ENCODE data around the gene KAT14. TPM values are rescaled to one million over a fixed set of nuclear protein-coding genes. Genes with fewer than 3 reads are reported as not detected.
A peak's percentile ranks its signal among the peaks of the same experiment; 100 is the strongest.
"Not testable (repeated sequence)": the region's sequence is repeated elsewhere in the genome, so short reads cannot be mapped to it uniquely, and the experiment has no call there.

Gene KAT14, protein sequence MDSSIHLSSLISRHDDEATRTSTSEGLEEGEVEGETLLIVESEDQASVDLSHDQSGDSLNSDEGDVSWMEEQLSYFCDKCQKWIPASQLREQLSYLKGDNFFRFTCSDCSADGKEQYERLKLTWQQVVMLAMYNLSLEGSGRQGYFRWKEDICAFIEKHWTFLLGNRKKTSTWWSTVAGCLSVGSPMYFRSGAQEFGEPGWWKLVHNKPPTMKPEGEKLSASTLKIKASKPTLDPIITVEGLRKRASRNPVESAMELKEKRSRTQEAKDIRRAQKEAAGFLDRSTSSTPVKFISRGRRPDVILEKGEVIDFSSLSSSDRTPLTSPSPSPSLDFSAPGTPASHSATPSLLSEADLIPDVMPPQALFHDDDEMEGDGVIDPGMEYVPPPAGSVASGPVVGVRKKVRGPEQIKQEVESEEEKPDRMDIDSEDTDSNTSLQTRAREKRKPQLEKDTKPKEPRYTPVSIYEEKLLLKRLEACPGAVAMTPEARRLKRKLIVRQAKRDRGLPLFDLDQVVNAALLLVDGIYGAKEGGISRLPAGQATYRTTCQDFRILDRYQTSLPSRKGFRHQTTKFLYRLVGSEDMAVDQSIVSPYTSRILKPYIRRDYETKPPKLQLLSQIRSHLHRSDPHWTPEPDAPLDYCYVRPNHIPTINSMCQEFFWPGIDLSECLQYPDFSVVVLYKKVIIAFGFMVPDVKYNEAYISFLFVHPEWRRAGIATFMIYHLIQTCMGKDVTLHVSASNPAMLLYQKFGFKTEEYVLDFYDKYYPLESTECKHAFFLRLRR
- total RNA-seq (2014; rRNA removed; shearing (Covaris generic)), result 26.3 and 29.9 TPM in 2 replicates

DNA sequence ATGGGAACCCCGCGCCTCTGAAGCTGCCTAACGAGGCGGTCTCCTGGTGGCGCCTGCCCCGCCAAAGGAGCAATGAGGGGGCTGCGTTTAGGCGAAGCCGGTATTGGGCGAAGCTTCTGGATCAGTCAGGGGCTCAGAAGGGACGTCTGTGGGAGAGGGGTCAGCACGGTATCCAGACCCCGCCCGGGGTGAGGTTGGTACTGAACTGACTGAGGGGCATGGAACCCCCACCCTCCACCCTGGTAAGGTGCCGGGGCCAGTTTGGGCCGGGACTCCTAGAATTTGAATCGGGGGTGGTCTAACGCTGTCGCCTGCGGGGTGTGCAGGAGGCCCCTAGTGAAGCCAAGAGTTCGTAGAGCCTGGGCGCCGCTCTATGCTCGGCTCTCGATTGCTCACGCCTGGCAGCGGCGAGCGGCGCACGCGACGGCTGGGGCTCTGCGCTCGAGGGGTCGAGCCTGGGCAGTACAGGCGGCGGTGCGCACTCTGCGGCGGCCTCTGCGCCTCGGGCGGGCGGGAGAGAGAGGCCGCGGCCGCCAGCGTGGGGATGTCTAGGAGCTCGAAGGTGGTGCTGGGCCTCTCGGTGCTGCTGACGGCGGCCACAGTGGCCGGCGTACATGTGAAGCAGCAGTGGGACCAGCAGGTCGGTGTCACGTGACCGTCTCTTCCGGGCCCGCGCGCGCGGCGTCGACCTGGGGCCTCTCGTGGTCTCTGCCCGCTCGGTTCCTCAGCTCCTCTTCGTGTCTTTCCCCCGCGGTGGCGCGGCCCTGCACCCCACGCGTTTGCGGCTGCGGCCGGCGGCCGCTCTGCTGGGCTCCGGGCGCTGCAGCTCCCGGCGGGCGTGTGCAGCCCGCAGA is at the start of gene KAT14, which contains the start of gene PET117:
KAT14 (plus strand) TSS at position 452 of the 854 bp plus-strand sequence. CDS start 4,798 bp downstream, outside the sequence.
PET117 (plus strand) TSS at position 452 of the 854 bp plus-strand sequence; CDS start at position 545, 93 bp downstream.
- DNase-seq (ENCODE audit: low spot score), result peak; percentile 73

DNA sequence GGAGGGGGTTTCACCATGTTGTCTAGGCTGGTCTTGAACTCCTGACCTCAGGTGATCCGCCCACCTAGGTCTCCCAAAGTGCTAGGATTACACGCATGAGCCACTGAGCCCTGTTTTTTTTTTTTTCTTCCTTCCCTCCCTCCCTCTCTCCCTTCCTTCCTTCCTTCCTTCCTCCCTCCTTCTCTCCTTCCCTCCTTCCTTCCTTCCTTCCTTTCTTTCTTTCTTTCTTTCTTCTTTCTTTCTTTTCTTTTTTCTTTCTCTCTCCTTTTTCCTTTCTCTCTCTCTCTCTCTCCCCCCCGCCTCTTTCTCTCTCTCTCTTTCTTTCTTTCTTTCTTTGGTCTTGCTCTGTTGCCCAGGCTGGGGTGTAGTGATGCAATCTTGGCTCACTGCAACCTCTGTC is 49.4 kb upstream of the KAT14 start:
- DNase-seq (ENCODE audit: low spot score), result not testable (repeated sequence)

DNA sequence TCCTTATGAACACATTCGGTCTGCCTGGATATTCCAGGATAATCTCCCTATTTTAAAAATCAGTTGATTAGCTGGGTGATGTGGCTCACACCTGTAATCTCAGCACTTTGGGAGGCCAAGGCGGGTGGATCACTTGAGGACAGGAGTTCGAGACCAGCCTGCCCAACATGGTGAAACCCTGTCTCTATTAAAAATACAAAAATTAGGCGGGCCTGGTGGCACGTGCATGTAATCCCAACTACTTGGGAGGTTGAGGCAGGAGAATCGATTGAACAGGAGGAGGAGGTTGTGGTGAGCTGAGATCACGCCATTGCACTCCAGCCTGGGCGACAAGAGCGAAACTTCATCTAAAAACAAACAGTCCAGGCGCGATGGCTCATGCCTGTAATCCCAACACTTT is 48.8 kb upstream of the KAT14 start:
- DNase-seq (ENCODE audit: low spot score), result not testable (repeated sequence)

DNA sequence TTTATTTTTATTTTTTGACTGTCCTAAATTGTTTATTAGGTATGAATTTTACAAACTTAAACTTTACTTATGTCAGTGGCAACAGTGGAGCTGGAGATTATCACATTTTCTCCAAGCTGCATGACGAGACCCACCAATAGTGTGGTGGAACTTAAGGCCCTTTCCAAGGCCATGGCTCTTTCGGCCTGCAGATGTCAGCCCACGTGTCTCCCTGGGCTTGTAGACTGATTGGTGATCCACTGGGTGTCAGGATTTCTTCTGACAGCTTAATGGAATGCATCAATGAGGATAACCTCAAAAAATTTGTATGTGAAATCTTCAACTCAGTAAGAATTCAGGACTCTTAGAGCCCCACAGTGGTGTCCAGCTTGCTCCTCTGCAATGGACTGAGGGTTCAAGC is 47.6 kb upstream of the KAT14 start:
- no peak for DNase-seq (ENCODE audit: low spot score)

DNA sequence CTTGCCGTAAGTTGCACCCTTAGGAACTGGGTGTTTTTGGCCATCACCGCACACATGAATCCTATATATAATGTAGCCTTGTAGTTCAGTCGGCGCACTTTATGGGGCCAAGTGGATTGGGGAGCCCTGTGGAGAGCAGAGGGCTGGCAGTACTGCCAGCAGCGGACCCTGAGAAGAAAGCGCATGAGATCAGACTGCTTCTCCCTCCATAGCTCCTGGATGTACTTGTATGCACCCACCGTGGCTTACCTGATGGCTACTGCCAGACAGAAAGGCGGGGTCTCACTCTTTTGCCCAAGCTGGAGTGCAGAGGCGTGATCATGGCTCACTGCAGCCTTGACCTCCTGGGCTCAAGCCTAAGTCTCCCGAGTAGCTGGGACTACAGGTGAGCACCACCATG is 47.2 kb upstream of the KAT14 start:
- no peak for DNase-seq (ENCODE audit: low spot score)

DNA sequence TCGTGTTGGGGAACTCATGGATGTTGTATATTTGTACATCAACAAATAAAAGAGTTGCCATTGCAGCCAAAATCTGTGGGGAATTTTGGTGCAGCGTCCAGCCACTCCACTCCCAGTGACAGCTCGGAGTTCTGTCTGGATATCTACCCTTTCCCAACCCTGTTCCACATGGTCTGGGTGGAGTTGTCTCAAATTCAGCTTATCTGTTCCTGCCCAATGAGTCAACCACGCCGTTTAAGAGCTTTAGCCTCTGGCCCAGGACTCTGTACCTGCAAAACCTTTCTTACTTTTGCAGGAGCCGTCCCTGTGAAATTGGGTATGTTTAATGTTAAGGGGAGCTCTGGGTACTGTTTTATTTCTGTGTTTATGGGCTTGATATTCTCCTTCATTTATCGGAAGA is 46.0 kb upstream of the KAT14 start:
- peak; percentile 7 for DNase-seq (ENCODE audit: low spot score)

DNA sequence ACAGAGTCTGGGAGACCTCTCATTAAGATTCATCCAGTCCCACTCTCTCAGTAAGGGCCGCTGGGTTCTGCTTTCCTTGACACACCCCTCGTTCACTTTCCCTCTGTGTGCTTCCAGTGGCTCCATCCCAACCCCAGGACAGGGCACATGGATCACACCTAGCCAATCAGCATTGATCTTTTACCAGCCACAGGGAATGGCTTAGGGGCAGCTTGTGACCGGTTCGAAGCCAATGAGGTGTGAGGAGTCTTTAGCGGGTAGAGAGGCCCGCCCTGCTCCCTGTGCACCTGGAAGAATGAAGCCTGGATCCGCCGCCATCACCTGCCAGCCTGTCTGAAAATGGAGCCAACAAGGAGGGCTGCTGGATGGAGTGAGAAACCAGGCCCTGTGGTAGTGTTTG is 44.8 kb upstream of the KAT14 start:
- no peak for DNase-seq (ENCODE audit: low spot score)

DNA sequence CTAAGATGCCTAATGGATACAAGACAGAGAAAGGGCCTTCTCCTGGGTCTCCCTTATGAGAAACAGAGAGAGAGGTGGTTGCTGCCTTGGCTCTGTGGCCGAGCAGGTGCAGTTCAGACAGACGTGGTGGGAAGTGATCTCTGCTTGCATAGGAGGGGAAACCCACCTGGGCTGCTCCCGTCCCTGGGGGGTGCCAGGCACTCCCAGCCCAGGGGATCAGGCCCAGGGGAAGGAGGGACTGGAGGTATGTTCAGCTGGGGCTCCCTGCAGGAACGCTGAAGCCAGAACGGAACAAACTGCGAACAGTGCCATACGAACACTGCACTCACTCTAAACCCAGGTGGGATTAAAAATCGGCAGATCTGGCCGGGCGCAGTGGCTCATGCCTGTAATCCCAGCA is 44.3 kb upstream of the KAT14 start:
- DNase-seq (ENCODE audit: low spot score), result no peak

DNA sequence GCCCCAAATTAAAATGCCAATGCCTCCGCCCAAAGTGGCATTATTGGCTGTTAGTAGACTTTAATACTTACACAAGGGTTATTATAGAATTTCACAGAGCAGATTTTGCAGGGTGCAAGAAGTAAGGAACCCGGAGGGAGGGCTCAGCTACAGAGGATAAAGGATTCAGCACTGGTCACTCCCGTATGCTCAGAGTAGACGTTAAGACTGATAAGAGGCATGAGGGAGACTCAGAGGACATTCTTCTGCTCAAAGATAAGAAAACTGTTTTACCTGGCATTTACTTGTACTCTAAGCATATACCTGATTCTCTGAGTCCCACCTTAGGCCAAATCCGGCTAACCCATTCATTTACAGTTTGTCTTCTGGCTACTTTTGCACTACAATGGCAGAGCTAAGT is 43.5 kb upstream of the KAT14 start:
- no peak for DNase-seq (ENCODE audit: low spot score)

DNA sequence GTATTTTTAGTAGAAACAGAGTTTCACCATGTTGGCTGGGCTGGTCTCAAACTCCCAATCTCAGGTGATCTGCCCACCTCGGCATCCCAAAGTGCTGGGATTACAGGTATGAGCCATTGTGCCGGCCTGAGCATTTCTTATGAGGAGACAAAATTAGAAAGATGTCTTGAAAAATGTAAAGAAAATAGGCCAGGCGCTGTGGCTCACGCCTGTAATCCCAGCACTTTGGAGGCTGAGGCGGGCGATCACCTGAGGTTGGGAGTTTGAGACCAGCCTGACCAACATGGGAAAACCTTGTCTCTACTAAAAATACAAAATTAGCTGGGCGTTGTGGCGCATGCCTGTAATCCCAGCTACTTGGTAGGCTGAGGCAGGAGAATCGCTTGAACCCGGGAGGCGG is 37.1 kb upstream of the KAT14 start:
- not testable (repeated sequence) for DNase-seq (ENCODE audit: low spot score)

DNA sequence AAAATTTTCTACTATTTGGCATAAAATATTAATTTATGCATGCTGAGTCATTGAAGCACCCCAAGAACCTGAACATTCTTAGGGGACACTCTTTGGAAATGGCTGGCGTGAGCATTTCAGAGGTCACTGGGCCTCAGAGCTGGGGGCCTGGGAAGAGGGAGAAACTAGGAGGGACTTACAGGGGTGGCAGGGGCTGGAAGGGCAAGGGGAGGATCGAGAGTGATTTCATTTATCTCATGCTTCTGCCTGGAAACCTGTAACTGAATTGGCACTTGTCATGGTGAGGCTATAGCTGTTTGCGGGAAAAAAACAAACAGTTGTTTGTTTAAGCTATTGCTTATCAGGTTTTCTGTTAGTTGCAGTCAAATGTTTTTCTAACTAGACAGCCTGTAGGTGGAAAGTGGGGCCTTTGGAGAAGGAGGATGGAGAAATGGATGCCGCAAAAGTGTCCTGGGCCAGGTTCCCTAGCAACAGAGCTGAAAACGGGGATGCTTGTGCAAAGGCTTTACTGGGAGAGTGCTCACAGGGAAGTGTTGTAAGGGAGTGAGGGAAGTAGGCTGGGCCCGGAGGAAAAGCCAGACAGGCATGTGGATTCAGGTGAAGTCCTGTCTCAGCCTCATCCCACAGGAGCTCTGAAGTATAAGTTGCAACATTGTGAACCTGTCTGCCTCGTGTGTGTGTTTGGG is 36.4 kb upstream of the KAT14 start:
- DNase-seq (ENCODE audit: low spot score), result no peak

DNA sequence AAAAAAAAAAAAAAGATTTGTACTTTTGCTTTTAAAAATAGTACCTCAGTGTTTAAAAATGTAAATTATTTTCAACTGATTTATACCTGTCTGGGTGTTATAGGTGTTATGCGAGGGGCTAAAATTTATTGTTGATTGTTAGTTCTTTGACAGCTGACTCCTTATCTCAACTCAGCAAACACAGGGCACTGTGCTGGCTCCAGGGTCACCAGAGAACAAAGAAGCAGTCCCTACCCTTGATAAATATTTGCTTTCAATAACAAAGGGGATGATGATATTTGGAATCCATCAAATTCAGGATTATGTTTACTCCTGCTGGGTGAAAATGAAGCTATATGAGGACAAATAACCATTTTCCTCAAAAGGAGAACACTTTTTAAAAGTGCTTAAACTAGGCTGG is 34.2 kb upstream of the KAT14 start:
- no peak for DNase-seq (ENCODE audit: low spot score)

DNA sequence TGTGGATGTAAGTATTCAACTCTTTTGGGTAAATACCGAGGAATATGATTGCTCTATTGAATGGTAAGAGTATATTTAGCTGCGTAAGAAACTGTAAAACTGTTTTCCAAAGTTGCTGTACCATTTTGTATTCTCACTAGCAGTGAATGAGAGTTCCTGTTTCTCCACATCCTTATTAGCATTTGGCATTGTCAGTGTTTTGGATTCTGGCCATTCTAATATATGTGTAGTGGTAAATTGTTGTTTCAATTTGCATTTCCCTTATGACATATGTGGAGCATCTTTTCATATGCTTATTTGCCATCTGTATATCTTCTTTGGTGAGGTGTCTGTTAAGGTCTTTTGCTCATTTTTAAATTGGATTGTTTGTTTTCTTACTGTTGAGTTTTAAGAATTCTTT is 29.3 kb upstream of the KAT14 start:
- no peak for DNase-seq (ENCODE audit: low spot score)

DNA sequence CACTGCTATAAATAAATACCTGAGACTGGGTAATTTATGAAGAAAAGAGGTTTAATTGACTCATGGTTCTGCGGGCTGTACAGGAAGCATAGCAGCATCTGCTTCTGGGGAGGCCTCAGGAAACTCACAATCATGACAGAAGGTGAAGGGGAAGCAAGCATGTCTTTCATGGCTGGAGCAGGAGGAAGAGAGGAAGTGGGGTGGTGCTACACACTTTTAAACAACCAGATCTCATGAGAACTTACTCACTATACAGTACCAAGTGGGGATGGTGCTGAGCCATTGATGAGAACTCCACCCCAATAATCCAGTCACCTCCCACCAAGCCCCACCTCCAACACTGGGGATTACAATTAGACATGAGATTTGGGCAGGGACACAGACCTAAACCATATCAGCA is 9.1 kb upstream of the KAT14 start:
- DNase-seq (ENCODE audit: low spot score), result not testable (repeated sequence)

DNA sequence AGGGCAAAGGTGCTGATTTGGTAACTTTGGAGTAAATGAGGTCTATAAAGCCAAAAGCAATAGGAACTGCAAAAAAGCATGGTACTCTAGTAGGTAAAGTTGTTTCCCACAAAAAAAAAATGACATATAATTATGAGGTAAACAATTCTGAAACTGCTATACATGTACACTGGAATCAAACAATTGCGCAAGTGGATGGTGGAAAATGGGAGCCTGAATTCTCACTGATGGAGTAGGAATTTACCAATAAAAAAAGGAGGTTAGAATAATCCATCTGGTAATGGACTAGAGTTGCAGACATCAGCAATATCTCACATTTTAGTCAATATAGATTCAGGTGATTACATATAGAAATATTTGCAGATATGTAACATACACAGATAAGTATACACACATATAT is 5.0 kb upstream of the KAT14 start:
- no peak for DNase-seq (ENCODE audit: low spot score)

DNA sequence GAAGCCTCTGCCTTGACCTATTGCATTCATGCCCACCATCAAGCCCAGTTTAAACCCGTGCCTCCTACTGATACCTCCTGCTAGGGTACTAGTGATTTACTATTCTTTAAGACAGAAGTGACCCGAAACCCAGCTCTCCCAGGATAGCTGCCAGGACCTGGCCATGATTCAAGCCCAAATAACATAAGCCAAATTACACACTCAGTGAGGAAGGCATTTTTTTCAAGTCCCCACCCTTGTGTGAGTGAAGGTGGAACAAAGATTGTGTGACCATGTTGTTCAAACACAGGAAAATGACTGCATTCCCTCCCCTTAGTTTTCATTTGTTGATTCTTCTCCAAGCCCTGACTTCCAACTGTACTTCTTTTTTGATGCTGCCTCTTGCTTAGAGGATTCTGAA is 3.7 kb upstream of the KAT14 start:
- DNase-seq (ENCODE audit: low spot score), result no peak

DNA sequence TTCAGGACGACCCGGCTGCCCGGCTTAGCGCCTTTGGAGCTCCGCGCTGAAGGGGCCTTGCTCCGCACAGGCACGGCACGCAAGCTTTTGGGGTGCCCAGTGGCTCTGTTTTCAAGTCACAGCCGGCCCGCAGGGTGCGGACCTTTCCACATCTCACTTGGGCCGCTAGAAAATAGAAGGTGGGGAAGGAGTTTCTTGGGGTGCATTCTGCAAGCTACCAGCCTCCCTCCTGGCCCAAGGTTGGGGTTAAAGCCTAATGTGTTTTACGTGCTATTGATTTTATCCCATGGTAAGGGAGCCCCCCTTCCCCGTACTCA is 561 bp downstream of the KAT14 start:
- DNase-seq (ENCODE audit: low spot score), result peak; percentile 3

DNA sequence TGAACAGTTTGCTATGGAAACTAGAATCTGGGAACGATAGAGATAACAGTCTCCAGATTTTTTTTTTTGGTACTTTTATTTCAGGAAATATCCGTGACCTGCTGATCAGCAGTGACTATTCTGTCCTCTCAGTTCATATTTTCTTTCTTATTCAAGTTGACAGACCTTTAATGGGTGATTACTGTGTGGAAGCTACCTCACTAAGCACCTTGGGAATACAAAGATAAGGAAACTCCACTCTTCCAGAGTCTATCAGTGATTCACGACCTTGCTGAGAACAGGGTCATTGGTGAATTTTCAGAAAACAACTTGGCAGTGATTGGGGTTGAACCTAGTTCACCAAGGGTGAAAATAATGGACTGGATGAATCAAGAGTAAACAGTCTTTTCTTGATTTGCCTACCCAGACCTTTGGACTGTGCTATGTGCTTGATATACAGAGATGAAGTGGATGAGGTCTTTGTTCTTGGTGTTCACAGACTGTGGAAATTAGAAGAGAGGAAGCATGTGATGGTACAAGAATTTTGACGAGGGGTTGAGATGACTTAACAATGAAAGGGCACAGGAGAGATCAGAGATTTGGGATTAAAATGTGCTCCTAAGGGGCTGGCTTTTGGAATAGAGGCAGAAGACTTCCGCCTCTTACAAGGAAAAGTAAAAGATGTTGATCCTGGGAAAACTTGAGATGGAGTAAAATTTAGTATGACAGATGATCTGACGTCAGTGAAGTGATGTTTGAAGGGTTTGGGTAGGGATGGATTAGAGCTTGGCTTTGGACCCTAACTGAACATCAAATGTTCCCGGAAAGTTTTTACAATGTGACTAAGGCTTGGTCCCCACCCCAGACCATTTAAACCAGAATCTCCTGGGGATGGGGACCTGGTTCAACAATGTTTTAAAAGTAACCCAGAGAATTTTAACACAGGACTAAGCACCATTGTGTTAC is 1.2 kb downstream of the KAT14 start:
- DNase-seq (ENCODE audit: low spot score), result no peak

DNA sequence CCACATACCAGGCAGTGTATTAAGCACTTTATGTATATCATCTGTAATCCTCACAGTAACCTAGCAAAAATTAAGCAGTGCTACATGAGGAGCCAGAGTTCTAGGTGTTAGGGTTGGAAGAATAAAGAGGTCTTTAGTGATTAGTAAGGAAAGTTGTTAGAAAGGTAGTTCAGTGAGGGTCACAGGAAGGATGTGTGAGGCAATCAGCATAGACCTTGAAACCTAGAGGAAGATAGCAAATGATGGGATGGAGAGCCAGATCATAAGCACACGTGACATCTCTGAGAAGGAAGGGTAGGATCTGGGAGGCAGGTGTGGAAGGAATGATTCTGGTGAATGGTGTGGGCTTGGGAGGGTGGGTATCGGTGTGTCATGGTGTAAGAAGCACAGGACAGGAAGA is 2.2 kb downstream of the KAT14 start:
- no peak for DNase-seq (ENCODE audit: low spot score)

DNA sequence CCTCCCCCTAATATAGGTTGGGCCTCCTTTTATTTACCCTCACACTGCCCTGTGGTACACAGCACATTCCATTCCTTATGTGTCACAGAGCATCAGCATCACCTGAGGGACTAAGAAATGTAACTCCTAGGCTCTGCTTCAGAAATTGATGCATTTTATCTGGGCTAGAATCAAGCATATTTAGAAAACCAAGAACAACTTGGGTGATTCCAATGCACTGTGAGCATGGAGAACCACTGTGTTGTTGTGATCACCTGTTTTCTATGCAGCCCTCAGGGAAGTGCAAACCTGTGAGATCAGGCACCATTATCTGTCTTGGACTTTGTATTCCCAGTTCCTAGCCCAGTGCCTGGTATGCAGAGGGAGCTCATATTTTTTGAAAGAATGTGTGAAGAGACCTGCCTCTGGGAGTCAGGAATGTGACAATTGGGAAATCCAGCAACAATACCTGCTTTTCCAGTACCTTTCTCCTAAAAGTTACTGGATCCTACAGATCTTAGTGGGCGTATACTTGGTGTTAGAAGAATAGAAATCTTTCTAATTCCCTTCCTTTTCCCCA is 7.0 kb downstream of the KAT14 start:
- DNase-seq (ENCODE audit: low spot score), result no peak
